COLO668 (cell line): ENCODE data around the gene TCF19.
"Not testable (repeated sequence)": the region's sequence is repeated elsewhere in the genome, so short reads cannot be mapped to it uniquely, and the experiment has no call there.

Experiments
- DNase-seq: peaks from one replicate; lab custom pipeline; 2025; ENCODE audit not compliant: unreplicated experiment; lab: John Stamatoyannopoulos, UW

Gene TCF19

DNA sequence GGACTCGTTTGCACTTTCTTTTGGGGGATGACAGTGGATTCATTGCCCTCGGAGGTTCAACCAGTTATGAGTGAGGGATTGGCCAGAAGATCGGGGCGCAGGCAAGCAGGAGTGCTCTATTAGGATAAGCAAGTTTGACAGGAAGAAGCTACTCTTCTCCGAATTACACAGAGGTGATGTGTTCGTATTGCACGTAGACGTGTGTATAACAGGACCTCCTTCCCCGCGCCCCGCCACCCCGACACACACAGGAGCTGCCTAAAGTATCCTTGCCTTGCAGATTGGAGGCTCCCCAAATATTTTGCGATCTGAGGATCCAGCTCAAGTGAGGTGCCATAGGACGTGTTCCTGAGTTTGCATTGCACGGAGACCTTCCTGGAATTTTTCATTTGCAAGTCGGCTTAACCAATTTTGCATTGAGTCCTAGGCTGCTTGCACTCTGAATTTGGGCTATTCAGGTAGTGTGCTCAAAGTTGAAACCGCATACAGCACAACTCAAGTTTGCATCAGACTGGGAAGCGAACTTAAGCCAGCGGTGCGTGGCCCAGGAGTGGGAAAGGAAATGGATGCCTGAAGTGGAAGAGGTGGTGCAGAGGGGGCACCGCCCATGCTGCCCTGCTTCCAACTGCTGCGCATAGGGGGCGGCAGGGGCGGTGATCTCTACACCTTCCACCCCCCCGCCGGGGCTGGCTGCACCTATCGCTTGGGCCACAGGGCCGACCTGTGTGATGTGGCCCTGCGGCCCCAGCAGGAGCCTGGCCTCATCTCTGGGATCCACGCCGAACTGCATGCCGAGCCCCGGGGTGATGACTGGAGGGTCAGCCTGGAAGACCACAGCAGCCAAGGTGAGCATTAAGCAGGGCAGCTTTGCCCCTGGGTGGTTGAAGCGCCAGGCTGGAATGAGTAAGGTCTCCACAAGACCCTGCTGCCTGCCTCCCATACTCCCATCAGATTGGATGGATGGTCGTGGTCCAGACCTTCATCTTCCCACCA lies 770 bp downstream of the TCF19 start:
- DNase-seq, result peak; percentile 40

- no peak for DNase-seq
Measured at GRCh38 chr6:31161216-31162126, 3.1 kb downstream of the TCF19 start.

DNA sequence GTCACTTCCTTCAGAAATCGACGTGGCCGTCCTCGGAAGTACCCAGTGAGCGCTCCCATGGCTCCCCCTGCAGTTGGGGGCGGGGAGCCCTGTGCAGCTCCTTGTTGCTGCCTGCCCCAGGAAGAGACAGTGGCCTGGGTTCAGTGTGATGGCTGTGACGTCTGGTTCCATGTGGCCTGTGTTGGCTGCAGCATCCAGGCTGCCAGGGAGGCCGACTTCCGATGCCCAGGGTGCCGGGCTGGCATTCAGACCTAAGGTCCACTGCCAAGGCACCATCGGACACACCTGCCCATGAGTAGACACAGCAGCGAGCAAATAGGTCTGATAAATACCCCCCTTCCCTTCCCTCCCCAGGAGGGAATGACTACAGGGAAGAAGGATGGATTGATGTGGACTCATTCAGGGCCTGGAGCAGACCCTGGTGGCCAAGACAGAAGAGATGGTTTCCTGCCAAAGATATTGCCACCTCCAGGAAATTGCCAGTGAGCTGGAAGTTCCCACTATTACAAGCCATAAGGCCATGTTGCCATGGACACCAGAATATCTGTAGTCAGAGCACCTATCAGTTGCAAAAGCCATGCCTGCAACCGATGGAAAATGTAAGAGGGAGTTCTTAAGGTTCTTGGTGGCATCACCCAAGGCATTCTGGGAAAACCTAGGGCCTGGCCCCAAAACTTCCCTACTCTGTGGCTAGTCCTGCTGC lies 4.2 kb downstream of the TCF19 start:
- DNase-seq, result no peak

DNA sequence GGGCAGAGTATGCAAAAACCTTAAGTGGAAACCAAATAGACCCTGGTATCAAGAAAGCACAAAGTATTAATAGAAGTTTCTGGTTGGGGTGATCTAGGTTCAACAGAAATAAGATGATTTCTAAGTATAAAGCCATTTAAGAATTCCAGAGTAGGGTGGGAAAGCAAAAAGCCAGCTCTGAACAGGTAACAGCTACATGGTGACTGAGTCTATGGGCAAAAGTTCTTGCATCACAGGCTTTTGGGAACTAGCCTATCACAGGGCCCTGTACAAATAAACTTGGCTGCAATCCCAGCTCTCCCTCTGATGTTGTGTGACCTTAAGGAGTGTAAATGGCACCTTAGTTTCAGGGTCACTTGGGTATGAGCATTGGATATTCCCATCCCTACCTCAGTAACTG lies 5.5 kb downstream of the TCF19 start:
- no peak for DNase-seq

DNA sequence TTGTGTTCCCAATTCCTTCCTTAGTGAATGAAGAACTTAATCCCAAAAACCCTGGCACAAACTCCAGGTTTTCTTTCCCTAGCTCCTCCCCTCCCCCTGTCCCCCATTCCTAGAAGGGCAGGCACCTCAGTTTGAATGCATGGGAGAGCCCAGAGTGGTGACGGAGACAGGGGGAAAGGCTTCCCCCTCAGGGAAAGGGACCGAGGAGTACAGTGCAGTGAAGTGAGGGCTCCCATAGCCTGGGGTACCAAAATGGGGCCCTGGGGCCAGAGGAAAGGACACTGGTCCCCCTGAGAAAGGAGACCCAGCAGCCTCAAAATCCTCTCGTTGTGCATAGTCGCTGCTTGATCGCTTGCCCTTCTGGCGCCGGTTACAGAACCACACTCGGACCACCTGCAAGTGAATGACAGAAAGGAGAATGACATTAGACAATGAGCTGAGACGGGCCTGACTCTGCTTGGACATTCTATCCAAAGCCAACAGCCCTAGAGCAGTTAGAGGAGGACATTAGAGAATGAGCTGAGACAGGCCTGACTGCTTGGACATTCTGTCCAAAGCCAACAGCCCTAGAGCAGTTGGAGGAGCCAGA lies 6.2 kb downstream of the TCF19 start:
- not testable (repeated sequence) for DNase-seq

DNA sequence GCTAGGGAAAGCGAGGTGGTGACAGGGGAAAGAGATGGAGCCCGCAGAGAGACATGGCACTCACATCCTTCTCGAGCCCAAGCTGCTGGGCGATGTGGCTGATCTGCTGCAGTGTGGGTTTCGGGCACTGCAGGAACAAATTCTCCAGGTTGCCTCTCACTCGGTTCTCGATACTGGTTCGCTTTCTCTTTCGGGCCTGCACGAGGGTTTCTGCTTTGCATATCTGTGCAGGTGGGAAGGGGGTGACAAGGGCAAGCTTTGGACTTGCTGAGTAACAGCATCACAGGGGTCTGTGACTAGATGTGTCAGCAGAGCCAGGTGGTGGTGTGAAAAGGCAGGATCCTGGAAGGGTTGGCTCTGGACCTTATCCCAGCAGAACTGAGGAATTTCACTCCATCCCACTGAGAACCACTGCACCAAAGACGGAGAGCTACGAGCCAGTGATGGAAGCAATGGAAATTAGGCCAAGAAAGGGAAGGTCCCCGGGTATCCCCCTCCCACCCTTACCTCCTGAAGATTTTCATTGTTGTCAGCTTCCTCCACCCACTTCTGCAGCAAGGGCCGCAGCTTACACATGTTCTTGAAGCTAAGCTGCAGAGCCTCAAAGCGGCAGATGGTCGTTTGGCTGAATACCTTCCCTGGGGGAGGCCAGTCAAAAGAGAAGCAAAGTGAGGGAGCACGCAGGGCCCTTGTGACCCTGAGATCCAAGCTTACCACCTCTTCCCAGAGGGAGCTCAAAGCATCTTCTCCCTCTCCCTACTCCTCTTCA lies 6.9 kb downstream of the TCF19 start:
- not testable (repeated sequence) for DNase-seq

DNA sequence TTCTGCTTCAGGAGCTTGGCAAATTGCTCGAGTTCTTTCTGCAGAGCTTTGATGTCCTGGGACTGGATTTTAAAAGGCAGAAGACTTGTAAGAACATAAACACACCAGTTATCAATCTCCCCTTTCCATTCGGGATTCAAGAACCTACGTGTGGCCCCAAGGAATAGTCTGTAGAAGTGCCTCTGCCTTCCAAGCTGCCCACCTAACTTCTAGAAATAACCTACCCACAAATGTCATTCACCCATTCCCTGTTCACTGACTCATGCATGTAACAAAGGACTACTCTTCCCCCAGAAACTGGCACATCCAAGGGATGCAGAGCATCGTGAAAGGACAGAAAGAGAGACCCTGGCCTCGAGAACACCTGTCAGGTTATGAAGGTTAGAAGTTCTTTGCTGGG lies 7.6 kb downstream of the TCF19 start:
- DNase-seq, result no peak

GRCh38 chr6:31168606-31169005 lies 10.2 kb downstream of the TCF19 start:
- DNase-seq, result no peak

GRCh38 chr6:31169123-31169857 lies 10.9 kb downstream of the TCF19 start:
- no peak for DNase-seq

DNA sequence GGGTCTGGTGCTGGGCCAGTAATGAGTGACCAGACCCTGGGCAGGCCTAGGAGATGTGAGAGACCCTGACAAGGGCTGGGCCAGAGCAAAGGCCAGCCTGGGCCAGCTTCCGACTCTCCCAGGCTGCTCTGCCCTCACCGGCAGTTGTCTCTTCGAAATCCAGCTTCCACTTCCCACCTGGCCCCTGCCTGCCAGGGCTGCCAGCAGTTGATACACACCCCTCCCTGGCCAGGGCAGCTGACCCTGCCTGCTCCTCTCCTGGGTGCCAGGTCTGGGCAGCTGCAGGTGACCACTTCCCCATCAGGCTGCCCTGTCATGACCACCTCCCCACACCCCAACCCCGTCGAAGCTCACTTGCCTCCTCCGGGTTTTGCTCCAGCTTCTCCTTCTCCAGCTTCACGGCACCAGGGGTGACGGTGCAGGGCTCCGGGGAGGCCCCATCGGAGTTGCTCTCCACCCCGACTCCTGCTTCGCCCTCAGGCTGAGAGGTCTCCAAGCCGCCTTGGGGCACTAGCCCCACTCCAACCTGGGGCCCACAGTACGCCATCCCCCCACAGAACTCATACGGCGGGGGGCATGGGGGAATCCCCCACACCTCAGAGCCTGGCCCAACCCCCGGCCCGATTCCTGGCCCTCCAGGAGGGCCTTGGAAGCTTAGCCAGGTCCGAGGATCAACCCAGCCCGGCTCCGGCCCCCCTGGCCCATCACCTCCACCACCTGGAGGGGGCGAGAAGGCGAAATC lies 11.6 kb downstream of the TCF19 start:
- not testable (repeated sequence) for DNase-seq

DNA sequence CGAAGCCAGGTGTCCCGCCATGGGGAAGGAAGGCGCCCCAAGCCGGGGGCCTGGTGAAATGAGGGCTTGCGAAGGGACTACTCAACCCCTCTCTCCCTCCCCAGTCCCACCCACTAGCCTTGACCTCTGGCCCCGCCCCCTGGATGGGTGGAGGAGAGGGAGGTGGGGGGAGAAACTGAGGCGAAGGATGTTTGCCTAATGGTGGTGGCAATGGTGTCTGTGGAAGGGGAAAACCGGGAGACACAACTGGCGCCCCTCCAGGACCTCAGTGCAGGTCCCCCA lies 12.2 kb downstream of the TCF19 start, which contains the start of gene POU5F1:
POU5F1 (minus strand) TSS at position 83 of the 282 bp plus-strand sequence; CDS start at position 21, 62 bp downstream.
- DNase-seq, result no peak

- no peak for DNase-seq
Measured at GRCh38 chr6:31170987-31171671, 12.7 kb downstream of the TCF19 start.

DNA sequence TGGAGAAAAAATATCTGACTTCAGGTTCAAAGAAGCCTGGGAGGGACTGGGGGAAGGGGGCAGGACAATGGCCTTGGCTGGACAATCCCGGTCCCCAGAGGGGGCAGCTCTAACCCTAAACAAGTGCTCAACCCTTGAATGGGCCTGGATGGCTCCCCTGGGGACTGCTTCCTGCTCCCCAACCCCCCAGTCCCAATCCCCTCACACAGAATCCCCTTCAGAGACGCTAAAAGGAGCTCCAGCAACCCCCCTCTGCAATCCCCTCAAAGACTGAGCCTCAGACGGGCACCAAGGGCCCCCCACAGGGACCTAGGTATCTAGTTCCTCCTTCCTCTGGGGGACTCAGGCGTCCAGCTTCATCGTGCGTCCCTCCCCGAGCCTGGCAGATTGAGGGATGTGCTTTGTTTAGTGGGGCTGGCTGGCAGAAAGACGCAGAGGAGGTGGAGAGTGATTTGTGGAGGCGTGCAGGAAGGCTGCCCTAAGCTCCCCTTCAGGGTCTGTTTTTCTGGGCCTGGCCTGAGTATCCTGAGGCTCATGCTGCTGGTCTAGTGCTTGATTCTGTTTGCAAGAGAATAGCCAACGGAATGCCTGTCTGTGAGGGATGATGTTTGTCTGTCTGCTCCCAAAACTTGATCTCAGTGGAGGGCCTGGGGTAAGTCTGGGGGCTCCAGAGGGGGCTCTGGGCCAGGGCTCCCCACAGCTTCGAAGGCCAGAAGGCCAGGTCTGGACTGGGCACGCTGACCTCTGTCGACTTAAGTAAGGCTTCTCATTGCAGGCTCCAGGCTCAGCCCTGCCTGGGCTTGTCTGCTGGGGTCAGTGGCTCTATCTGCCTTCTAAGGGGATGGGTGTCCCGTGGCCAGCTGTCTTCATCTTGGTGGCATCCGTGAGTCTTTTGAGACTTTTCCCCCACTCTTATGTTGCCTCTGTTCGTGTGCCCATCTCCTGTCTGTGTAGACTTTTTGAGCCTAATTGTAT lies 13.8 kb downstream of the TCF19 start:
- DNase-seq, result no peak

GRCh38 chr6:31172973-31173384 lies 14.6 kb downstream of the TCF19 start:
- DNase-seq, result no peak

DNA sequence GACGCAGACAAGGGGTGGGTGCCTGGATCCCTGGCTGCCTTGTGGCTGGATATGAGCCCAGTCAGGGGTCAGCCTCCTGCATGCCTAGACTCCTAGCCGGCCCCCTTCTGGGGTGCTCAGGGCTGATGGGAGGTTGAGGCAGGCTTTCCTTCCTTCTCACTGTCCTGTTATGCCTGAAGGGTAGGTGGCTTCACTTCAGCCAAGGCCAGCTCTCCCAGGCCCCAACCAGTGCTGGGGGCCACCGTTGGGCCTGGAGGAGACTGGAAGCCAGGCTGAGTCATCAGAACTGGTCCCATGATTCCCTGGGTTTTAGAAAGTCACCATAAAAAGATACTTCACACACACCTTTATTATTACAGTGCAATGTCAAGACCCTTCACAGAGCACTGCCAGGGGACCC lies 15.0 kb downstream of the TCF19 start:
- DNase-seq, result no peak

- DNase-seq, result no peak
Measured at GRCh38 chr6:31174378-31174777, 16.0 kb downstream of the TCF19 start.

GRCh38 chr6:31175971-31176370 lies 17.6 kb downstream of the TCF19 start:
- no peak for DNase-seq
